Activated T-cell treated with anti-CD3 and anti-CD28 coated beads, Interleukin-2, amount 50 U/mL, for 4 hours (primary cell): ENCODE results near the gene WNT7B. TPM values are rescaled to one million over a fixed set of nuclear protein-coding genes. Genes with fewer than 3 reads are reported as not detected.

Experiments used
- ATAC-seq, 2 donors: fragments of 200-7000 bp; cut with Tn5 transposase; one replicate each; pipeline ENCODE4 v1.10.0; 2021
- DNase-seq: peaks from one replicate; pipeline ENCODE4 v3.0.0-alpha.2; 2020
- H3K27me3 Mint-ChIP-seq: one replicate; pipeline ENCODE4 v1.8.0; 2021; ENCODE audit warnings: low read depth, mixed read lengths
- H3K36me3 Mint-ChIP-seq: one replicate; pipeline ENCODE4 v1.8.0; 2022; ENCODE audit warnings: mixed read lengths; ENCODE audit not compliant: insufficient read depth
- H3K4me1 Mint-ChIP-seq: one replicate; pipeline ENCODE4 v1.8.0; 2021; ENCODE audit warnings: low read depth, mixed read lengths
- H3K4me3 Mint-ChIP-seq: one replicate; pipeline ENCODE4 v1.8.0; 2021; ENCODE audit warnings: mild to moderate bottlenecking, moderate library complexity, mixed read lengths
- H3K9me3 Mint-ChIP-seq: one replicate; pipeline ENCODE4 v1.8.0; 2021; ENCODE audit warnings: mixed read lengths
- total RNA-seq, 3 donors: library from RNA; stranded (reverse); gene quantifications; one replicate each; pipeline ENCODE4 v1.2.1, GENCODE V29; 2021

Gene WNT7B
- total RNA-seq, 3 donors from 2014 or later: 0.05 TPM; not detected in 2

- no peak for ATAC-seq
- no peak for DNase-seq
- H3K36me3 Mint-ChIP-seq: no peaks in the 10 kb centered on the region
- no peaks in the 10 kb centered on the region for H3K9me3 Mint-ChIP-seq
- peaks cover 18% of the 10 kb centered on the region for H3K27me3 Mint-ChIP-seq
- H3K4me1 Mint-ChIP-seq: no peaks in the 10 kb centered on the region
- no peak overlapping the region for H3K4me3 Mint-ChIP-seq
Measured at GRCh38 chr22:45889539-45890350, 87.2 kb downstream of the WNT7B start.

GRCh38 chr22:45889093-45889538 is 87.8 kb downstream of the WNT7B start:
- Mint-ChIP-seq H3K36me3 (no peaks in the 10 kb centered on the region), H3K4me3 (no peak overlapping the region), H3K4me1 (no peaks in the 10 kb centered on the region), H3K27me3 (peaks cover 20% of the 10 kb centered on the region), H3K9me3 (no peaks in the 10 kb centered on the region)
- ATAC-seq (no peak), DNase-seq (no peak)

GRCh38 chr22:45888221-45889092 is 88.5 kb downstream of the WNT7B start:
- no peak for DNase-seq
- Mint-ChIP-seq H3K4me1 (no peaks in the 10 kb centered on the region), H3K4me3 (no peak overlapping the region), H3K27me3 (peaks cover 22% of the 10 kb centered on the region), H3K36me3 (no peaks in the 10 kb centered on the region), H3K9me3 (no peaks in the 10 kb centered on the region)
- no peak for ATAC-seq

GRCh38 chr22:45887202-45888131 is 89.5 kb downstream of the WNT7B start:
- H3K27me3 Mint-ChIP-seq: peaks cover 26% of the 10 kb centered on the region
- ATAC-seq: no peak
- no peak for DNase-seq
- H3K36me3 Mint-ChIP-seq: no peaks in the 10 kb centered on the region
- H3K4me3 Mint-ChIP-seq: no peak overlapping the region
- no peaks in the 10 kb centered on the region for H3K9me3 Mint-ChIP-seq
- no peaks in the 10 kb centered on the region for H3K4me1 Mint-ChIP-seq

- H3K27me3 Mint-ChIP-seq: peaks cover 32% of the 10 kb centered on the region
- H3K36me3 Mint-ChIP-seq: no peaks in the 10 kb centered on the region
- H3K4me1 Mint-ChIP-seq: no peaks in the 10 kb centered on the region
- H3K4me3 Mint-ChIP-seq: no peak overlapping the region
- DNase-seq (no peak), ATAC-seq (no peak)
- no peaks in the 10 kb centered on the region for H3K9me3 Mint-ChIP-seq
Measured at GRCh38 chr22:45886540-45886939, 90.4 kb downstream of the WNT7B start.

- Mint-ChIP-seq H3K4me3 (no peak overlapping the region), H3K4me1 (no peaks in the 10 kb centered on the region), H3K27me3 (peaks cover 36% of the 10 kb centered on the region), H3K36me3 (no peaks in the 10 kb centered on the region), H3K9me3 (no peaks in the 10 kb centered on the region)
- ATAC-seq (no peak), DNase-seq (no peak)
Measured at GRCh38 chr22:45885941-45886395, 91.0 kb downstream of the WNT7B start.

GRCh38 chr22:45885171-45885840 is 91.7 kb downstream of the WNT7B start:
- Mint-ChIP-seq H3K4me3 (no peak overlapping the region), H3K9me3 (no peaks in the 10 kb centered on the region), H3K27me3 (peaks cover 39% of the 10 kb centered on the region), H3K4me1 (no peaks in the 10 kb centered on the region), H3K36me3 (no peaks in the 10 kb centered on the region)
- no peak for DNase-seq
- ATAC-seq: no peak

- Mint-ChIP-seq H3K36me3 (no peaks in the 10 kb centered on the region), H3K4me3 (no peak overlapping the region), H3K27me3 (peaks cover 47% of the 10 kb centered on the region), H3K4me1 (no peaks in the 10 kb centered on the region), H3K9me3 (no peaks in the 10 kb centered on the region)
- DNase-seq (no peak), ATAC-seq (no peak)
Measured at GRCh38 chr22:45884201-45885062, 92.5 kb downstream of the WNT7B start.

- Mint-ChIP-seq H3K36me3 (no peaks in the 10 kb centered on the region), H3K4me1 (no peaks in the 10 kb centered on the region), H3K9me3 (no peaks in the 10 kb centered on the region), H3K4me3 (no peak overlapping the region), H3K27me3 (peaks cover 50% of the 10 kb centered on the region)
- ATAC-seq (no peak), DNase-seq (no peak)
Measured at GRCh38 chr22:45883811-45884170, 93.2 kb downstream of the WNT7B start.

- Mint-ChIP-seq H3K9me3 (no peaks in the 10 kb centered on the region), H3K27me3 (peaks cover 50% of the 10 kb centered on the region), H3K36me3 (no peaks in the 10 kb centered on the region)
Measured at GRCh38 chr22:45882881-45883810, 93.8 kb downstream of the WNT7B start.

GRCh38 chr22:45881524-45881875 is 95.5 kb downstream of the WNT7B start:
- Mint-ChIP-seq H3K4me1 (no peaks in the 10 kb centered on the region), H3K36me3 (no peaks in the 10 kb centered on the region), H3K27me3 (peaks cover 55% of the 10 kb centered on the region), H3K9me3 (no peaks in the 10 kb centered on the region), H3K4me3 (no peak overlapping the region)
- DNase-seq (no peak), ATAC-seq (no peak)

More at GRCh38 chr22:45882881-45883810, 93.8 kb downstream of the WNT7B start:
- no peaks in the 10 kb centered on the region for H3K4me1 Mint-ChIP-seq
- no peak overlapping the region for H3K4me3 Mint-ChIP-seq
- ATAC-seq: no peak
- no peak for DNase-seq
